Neural cell (in vitro differentiated cells): ENCODE results near the gene LUC7L3. TPM values are rescaled to one million over a fixed set of nuclear protein-coding genes. Genes with fewer than 3 reads are reported as not detected.

Experiments
- H2AFZ ChIP-seq: fragments of 200-600, 300-800 bp; sonication (generic), shearing (Covaris generic); 2 replicates; pipeline ENCODE4 v1.6.0; 2014; ENCODE audit warnings: low read depth, mild to moderate bottlenecking, antibody characterized with exemption, low read length, moderate library complexity
- H3F3A ChIP-seq: fragments of 200-600 bp; shearing (Covaris generic); 2 replicates; pipeline ENCODE4 v1.6.1; 2016; ENCODE audit warnings: mild to moderate bottlenecking, moderate library complexity, mixed read lengths, antibody characterized with exemption, low read length; ENCODE audit not compliant: insufficient read depth, poor library complexity, severe bottlenecking
- H3K27ac ChIP-seq: fragments of 200-600, 300-800 bp; sonication (generic), shearing (Covaris generic); 2 replicates; pipeline ENCODE4 v1.5.1; 2014; ENCODE audit warnings: mild to moderate bottlenecking, low read length, moderate library complexity
- H3K27me3 ChIP-seq: fragments of 300-800, 200-600 bp; sonication (generic), shearing (Covaris generic); 2 replicates; pipeline ENCODE4 v1.6.0; 2014; ENCODE audit warnings: mild to moderate bottlenecking, low read depth, low read length, moderate library complexity; ENCODE audit not compliant: insufficient read depth
- H3K36me3 ChIP-seq: fragments of 300-800, 200-600 bp; sonication (generic), shearing (Covaris generic); 2 replicates; pipeline ENCODE4 v1.5.1; 2014; ENCODE audit warnings: mild to moderate bottlenecking, antibody characterized with exemption, low read length, moderate library complexity; ENCODE audit not compliant: insufficient read depth
- H3K4me2 ChIP-seq: fragments of 300-800, 200-600 bp; sonication (generic), shearing (Covaris generic); 2 replicates; pipeline ENCODE4 v1.6.0; 2014; ENCODE audit warnings: mild to moderate bottlenecking, low read length
- H3K4me3 ChIP-seq: fragments of 300-800, 200-600 bp; sonication (generic), shearing (Covaris generic); 2 replicates; pipeline ENCODE4 v1.5.1; 2014; ENCODE audit warnings: mild to moderate bottlenecking, low read length, moderate library complexity
- H3K79me2 ChIP-seq: fragments of 200-600 bp; shearing (Covaris generic); replicated peaks from 2 replicates; pipeline ENCODE4 v1.6.0; 2014; ENCODE audit warnings: mild to moderate bottlenecking, low read length, moderate library complexity; ENCODE audit not compliant: insufficient read depth
- H3K9ac ChIP-seq: fragments of 300-800, 200-600 bp; sonication (generic), shearing (Covaris generic); 2 replicates; pipeline ENCODE4 v1.6.1; 2016; ENCODE audit warnings: mild to moderate bottlenecking, low read length, mixed read lengths
- H3K9me2 ChIP-seq: fragments of 200-600 bp; shearing (Covaris generic); 2 replicates; pipeline ENCODE4 v1.6.1; 2016; ENCODE audit warnings: mild to moderate bottlenecking, low read length, mixed read lengths; ENCODE audit not compliant: insufficient read depth
- H3K9me3 ChIP-seq: fragments of 200-600, 300-800 bp; sonication (generic), shearing (Covaris generic); 2 replicates; pipeline ENCODE4 v1.6.1; 2016; ENCODE audit warnings: mild to moderate bottlenecking, mixed run types, low read length, moderate library complexity, mixed read lengths
- H4K20me1 ChIP-seq: fragments of 200-600 bp; shearing (Covaris generic); 2 replicates; pipeline ENCODE4 v1.6.1; 2016; ENCODE audit warnings: mild to moderate bottlenecking, mixed run types; ENCODE audit not compliant: insufficient read depth
- CTCF ChIP-seq: fragments of 450-650 bp; IDR thresholded peaks from 2 replicates; pipeline ENCODE4 v1.5.1; 2014; ENCODE audit warnings: antibody characterized with exemption, mild to moderate bottlenecking, moderate library complexity; ENCODE audit not compliant: poor library complexity, severe bottlenecking
- EP300 ChIP-seq: fragments of 450-650 bp; conservative IDR thresholded peaks from 2 replicates; pipeline ENCODE4 v1.6.1; 2014; ENCODE audit warnings: antibody characterized with exemption, mild to moderate bottlenecking, moderate library complexity; ENCODE audit not compliant: poor library complexity, severe bottlenecking
- EZH2 ChIP-seq: fragments of 200-600, 300-800 bp; shearing (Covaris generic), sonication (generic); IDR thresholded peaks from 2 replicates; pipeline ENCODE4 v1.6.1; 2014; ENCODE audit warnings: antibody characterized with exemption, low read length, borderline replicate concordance, mild to moderate bottlenecking; ENCODE audit not compliant: insufficient read depth, poor library complexity, severe bottlenecking
- MXI1 ChIP-seq: fragments of 450-650 bp; conservative IDR thresholded peaks from 2 replicates; pipeline ENCODE4 v1.6.1; 2014; ENCODE audit warnings: antibody characterized with exemption, mild to moderate bottlenecking; ENCODE audit not compliant: poor library complexity, severe bottlenecking
- POLR2AphosphoS5 ChIP-seq: IDR thresholded peaks from 2 replicates; pipeline ENCODE4 v1.6.1; 2012
- RAD21 ChIP-seq: fragments of 450-650 bp; conservative IDR thresholded peaks from 2 replicates; pipeline ENCODE4 v1.6.1; 2014; ENCODE audit warnings: antibody characterized with exemption, mild to moderate bottlenecking, moderate library complexity
- REST ChIP-seq: IDR thresholded peaks from 2 replicates; pipeline ENCODE4 v1.6.1; 2012; ENCODE audit warnings: borderline replicate concordance
- SMC3 ChIP-seq: fragments of 450-650 bp; conservative IDR thresholded peaks from 2 replicates; pipeline ENCODE4 v1.6.1; 2014; ENCODE audit warnings: antibody characterized with exemption, mild to moderate bottlenecking, moderate library complexity; ENCODE audit not compliant: poor library complexity
- TAF1 ChIP-seq: IDR thresholded peaks from 2 replicates; pipeline ENCODE4 v1.6.1; 2012; ENCODE audit warnings: low read depth
- polyA plus RNA-seq: library from polyadenylated mRNA; depleted of rRNA; stranded (reverse); fragments of >200 nt; gene quantifications from 2 replicates; pipeline ENCODE4 v1.2.3, GENCODE V29; 2014

LUC7L3 gene
- polyA plus RNA-seq, 1 donor from 2014 or later, result 677 TPM

- no peak overlapping the region for H2AFZ ChIP-seq
- TF ChIP-seq EP300 (no peak), REST (no peak), MXI1 (no peak), EZH2 (no peak), SMC3 (no peak), TAF1 (no peak), CTCF (no peak), RAD21 (no peak), POLR2AphosphoS5 (no peak)
- H3K27me3 ChIP-seq, result no peaks in the 10 kb centered on the region
- no peaks in the 10 kb centered on the region for H3K36me3 ChIP-seq
- peaks cover 11% of the 10 kb centered on the region for H4K20me1 ChIP-seq
- no peak overlapping the region for H3K27ac ChIP-seq
- H3K4me2 ChIP-seq, result no peak overlapping the region
- peaks cover 97% of the 10 kb centered on the region for H3K79me2 ChIP-seq
- H3K9me2 ChIP-seq, result no peaks in the 10 kb centered on the region
- no peak overlapping the region for H3K4me3 ChIP-seq
- no peaks in the 10 kb centered on the region for H3F3A ChIP-seq
- H3K9me3 ChIP-seq, result no peaks in the 10 kb centered on the region
- no peak overlapping the region for H3K9ac ChIP-seq
Measured at GRCh38 chr17:50725769-50726655, 6.6 kb downstream of the LUC7L3 start.

- Histone ChIP-seq H3K9me2 (no peaks in the 10 kb centered on the region), H3K36me3 (no peaks in the 10 kb centered on the region), H3K9me3 (no peaks in the 10 kb centered on the region), H3K4me2 (no peak overlapping the region), H3K27ac (no peak overlapping the region), H3K79me2 (peaks cover 94% of the 10 kb centered on the region), H3F3A (no peaks in the 10 kb centered on the region), H2AFZ (no peak overlapping the region), H3K4me3 (no peak overlapping the region), H3K27me3 (no peaks in the 10 kb centered on the region), H4K20me1 (peaks cover 16% of the 10 kb centered on the region), H3K9ac (no peak overlapping the region)
- TF ChIP-seq SMC3 (no peak), MXI1 (no peak), TAF1 (no peak), RAD21 (no peak), CTCF (no peak)
Measured at GRCh38 chr17:50728112-50728429, 8.7 kb downstream of the LUC7L3 start.
